HEK293T (cell line): Measurements from ENCODE around the gene VAV2.

Experiments used
- CTCF ChIA-PET: fragments of 350-600 bp; formaldehyde crosslinking; extraction: SDS; loops from one replicate; lab custom pipeline; 2021; ENCODE audit warnings: antibody characterized with exemption, inconsistent platforms; lab: Yijun Ruan, JAX
- POLR2A ChIA-PET: fragments of 350-600 bp; formaldehyde crosslinking; extraction: SDS; loops from one replicate; lab custom pipeline; 2020; ENCODE audit warnings: antibody characterized with exemption, inconsistent platforms; lab: Yijun Ruan, JAX
- DNase-seq: peaks from one replicate; pipeline ENCODE4 v3.0.0; 2012; ENCODE audit warnings: mixed read lengths; ENCODE audit errors: extremely low spot score
- ARNT ChIP-seq: fragments of 450-650 bp; IDR thresholded peaks from 2 replicates; pipeline ENCODE4 v1.6.1; 2017; ENCODE audit warnings: mild to moderate bottlenecking
- BHLHE40 ChIP-seq: fragments of 450-650 bp; IDR thresholded peaks from 2 replicates; pipeline ENCODE4 v1.6.1; 2016; ENCODE audit warnings: mild to moderate bottlenecking, moderate library complexity, borderline replicate concordance
- CTBP1 ChIP-seq: fragments of 450-650 bp; IDR thresholded peaks from 2 replicates; pipeline ENCODE4 v1.6.1; 2016; ENCODE audit warnings: borderline replicate concordance
- ELF4 ChIP-seq: fragments of 450-650 bp; IDR thresholded peaks from 2 replicates; pipeline ENCODE4 v1.6.1; 2017; ENCODE audit warnings: antibody characterized with exemption
- FOXA1 ChIP-seq: fragments of 450-650 bp; IDR thresholded peaks from 2 replicates; pipeline ENCODE4 v1.6.1; 2016; ENCODE audit warnings: mild to moderate bottlenecking
- FOXK2 ChIP-seq: fragments of 450-650 bp; IDR thresholded peaks from 2 replicates; pipeline ENCODE4 v1.6.1; 2016; ENCODE audit warnings: mild to moderate bottlenecking
- FOXM1 ChIP-seq: fragments of 450-650 bp; IDR thresholded peaks from 2 replicates; pipeline ENCODE4 v1.6.1; 2017; ENCODE audit warnings: mild to moderate bottlenecking, borderline replicate concordance
- HDGF ChIP-seq: fragments of 450-650 bp; IDR thresholded peaks from 2 replicates; pipeline ENCODE4 v1.6.1; 2017; ENCODE audit warnings: antibody characterized with exemption, borderline replicate concordance
- L3MBTL2 ChIP-seq: fragments of 450-650 bp; conservative IDR thresholded peaks from 2 replicates; pipeline ENCODE4 v1.6.1; 2016; ENCODE audit warnings: mild to moderate bottlenecking
- LEF1 ChIP-seq: fragments of 450-650 bp; IDR thresholded peaks from 2 replicates; pipeline ENCODE4 v1.6.1; 2017; ENCODE audit warnings: mild to moderate bottlenecking, borderline replicate concordance
- NFRKB ChIP-seq: fragments of 450-650 bp; IDR thresholded peaks from 2 replicates; pipeline ENCODE4 v1.6.1; 2016; ENCODE audit warnings: mild to moderate bottlenecking, moderate library complexity
- SP1 ChIP-seq: fragments of 450-650 bp; IDR thresholded peaks from 2 replicates; pipeline ENCODE4 v1.6.1; 2017
- SUZ12 ChIP-seq: fragments of 450-650 bp; IDR thresholded peaks from 2 replicates; pipeline ENCODE4 v1.6.1; 2016; ENCODE audit warnings: mild to moderate bottlenecking
- TARDBP ChIP-seq: fragments of 450-650 bp; IDR thresholded peaks from 2 replicates; pipeline ENCODE4 v1.6.1; 2016
- ZNF384 ChIP-seq: fragments of 450-650 bp; IDR thresholded peaks from 2 replicates; pipeline ENCODE4 v1.6.1; 2016
- TF ChIP-seq, protein P1 (sequence below): fragments of 450-650 bp; IDR thresholded peaks from 2 replicates; pipeline ENCODE4 v1.6.1; 2016

VAV2 gene

GRCh38 chr9:133763272-133764183 is 228.6 kb downstream of the VAV2 start:
- POLR2A ChIA-PET, result no interaction called here
- CTCF ChIA-PET, result no interaction called here
- TF ChIP-seq CTBP1 (no peak), L3MBTL2 (no peak), LEF1 (no peak), FOXK2 (no peak)
- no peak for DNase-seq

DNA sequence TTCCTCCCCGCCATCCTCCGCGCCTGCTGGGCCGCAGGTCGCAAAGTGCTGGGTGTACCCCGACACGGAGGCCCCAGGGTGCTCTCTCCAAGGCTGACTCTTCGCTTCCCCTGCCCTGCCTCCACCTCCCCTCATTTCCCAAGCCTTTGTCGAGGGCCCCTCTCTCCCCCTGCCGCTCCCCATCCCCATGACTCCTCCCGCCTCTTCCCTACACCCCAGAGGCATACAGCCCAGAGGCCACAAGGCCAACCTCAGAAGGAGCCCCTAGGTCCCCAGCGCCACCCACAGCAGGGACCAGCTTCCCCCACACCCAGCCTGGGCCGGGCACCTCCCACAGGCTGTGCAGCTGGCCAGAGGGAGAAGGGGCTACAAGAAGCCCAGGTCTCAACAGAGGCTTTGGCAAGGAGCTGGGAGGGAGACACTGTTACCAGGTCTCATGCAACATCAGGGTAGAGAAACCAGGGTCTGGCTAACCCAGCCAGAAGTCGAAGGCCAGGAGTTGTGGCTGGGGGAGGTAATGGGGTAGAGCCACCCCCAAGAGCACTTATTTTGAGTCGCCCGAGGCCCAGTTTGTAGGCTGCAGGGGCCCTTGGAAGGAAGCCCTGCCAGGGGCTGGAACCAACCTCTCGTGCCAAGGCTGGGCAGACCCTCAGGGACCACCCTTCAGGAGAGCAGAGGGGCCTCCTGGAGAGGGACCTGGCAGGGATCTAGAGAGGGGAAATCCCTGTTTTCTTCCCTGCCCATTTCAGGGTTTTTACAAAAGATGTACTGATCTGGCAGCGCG is 229.4 kb downstream of the VAV2 start:
- no peak for DNase-seq
- ChIA-PET POLR2A (no interaction called here), CTCF (no interaction called here)
- TF ChIP-seq L3MBTL2 (no peak), FOXK2 (no peak), SP1 (no peak), NFRKB (no peak), CTBP1 (no peak), LEF1 (no peak), HDGF (no peak), FOXA1 (no peak), SUZ12 (no peak), ELF4 (no peak), BHLHE40 (no peak), ARNT (no peak), ZNF384 (no peak), TARDBP (no peak)
- TF ChIP-seq, protein P1, sequence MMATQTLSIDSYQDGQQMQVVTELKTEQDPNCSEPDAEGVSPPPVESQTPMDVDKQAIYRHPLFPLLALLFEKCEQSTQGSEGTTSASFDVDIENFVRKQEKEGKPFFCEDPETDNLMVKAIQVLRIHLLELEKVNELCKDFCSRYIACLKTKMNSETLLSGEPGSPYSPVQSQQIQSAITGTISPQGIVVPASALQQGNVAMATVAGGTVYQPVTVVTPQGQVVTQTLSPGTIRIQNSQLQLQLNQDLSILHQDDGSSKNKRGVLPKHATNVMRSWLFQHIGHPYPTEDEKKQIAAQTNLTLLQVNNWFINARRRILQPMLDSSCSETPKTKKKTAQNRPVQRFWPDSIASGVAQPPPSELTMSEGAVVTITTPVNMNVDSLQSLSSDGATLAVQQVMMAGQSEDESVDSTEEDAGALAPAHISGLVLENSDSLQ, result no peak

DNA sequence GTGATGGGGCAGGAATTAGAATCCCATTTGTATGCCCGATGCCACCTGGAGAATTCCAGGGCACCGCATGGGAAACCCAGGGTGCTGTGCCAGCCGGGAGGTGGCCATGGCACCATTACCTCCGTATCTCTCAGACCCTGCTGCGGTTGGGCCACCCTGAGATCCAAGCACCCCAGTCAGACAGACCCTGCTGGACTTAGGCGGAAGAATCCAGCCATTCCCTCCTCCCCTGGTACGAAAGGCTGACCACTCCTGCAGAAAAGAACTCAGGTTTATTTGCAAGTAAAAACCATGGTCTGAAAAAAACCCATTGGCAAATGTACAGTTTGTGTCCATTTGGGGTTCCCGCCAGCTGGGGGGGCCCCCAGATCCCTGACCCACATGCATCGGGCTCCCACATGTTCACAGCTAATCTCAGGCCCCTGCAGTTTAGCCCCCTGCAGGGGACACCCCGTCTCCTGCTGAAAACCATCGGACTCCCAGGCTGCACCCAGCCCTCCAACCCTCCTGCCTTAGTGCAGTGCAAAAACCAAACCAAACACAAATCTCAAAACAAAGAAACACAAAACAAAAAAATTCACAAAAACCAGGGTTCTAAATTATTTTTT is 230.4 kb downstream of the VAV2 start:
- ChIA-PET POLR2A (no interaction called here), CTCF (no interaction called here)
- TF ChIP-seq TARDBP (no peak), BHLHE40 (no peak)
- no peak for DNase-seq

GRCh38 chr9:133760713-133761290 is 231.3 kb downstream of the VAV2 start:
- ChIA-PET CTCF (interaction anchor here (1.1 kb wide), 1 partner anchor 8 kb away, joined by 3 read pairs; no protein-coding TSS in a partner anchor), POLR2A (no interaction called here)
- TF ChIP-seq LEF1 (no peak), FOXK2 (no peak), ZNF384 (no peak)
- DNase-seq, result no peak

DNA sequence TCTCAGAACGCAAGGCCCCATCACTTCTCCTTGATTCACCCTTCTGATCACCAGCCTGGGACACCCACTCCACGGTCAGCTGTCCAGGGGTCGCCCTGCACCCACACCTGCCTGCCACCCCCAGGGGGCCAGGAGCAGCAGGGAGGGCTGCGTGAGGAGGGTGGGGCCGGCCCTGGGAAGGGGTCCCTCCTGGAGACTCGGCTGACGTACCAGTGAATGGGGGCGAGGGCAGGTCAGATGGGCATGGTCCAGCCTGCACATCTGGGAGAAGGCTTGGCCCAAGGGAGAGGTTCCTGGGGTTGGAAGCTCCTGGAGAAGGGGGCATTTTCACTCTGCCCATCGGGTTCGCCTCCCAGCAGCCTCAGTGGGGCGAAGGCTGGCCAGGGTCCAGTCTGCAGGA is 232.2 kb downstream of the VAV2 start:
- ChIA-PET CTCF (interaction anchor here (1.1 kb wide), 2 partner anchors 9 to 17 kb away, joined by 3 read pairs; no protein-coding TSS in a partner anchor), POLR2A (no interaction called here)
- no peak for TF ChIP-seq FOXA1
- DNase-seq, result no peak

GRCh38 chr9:133759146-133759900 is 232.8 kb downstream of the VAV2 start:
- DNase-seq, result peak; percentile 57
- CTCF ChIA-PET, result interaction anchor here (1.1 kb wide), 2 partner anchors 10 to 16 kb away, joined by 3 read pairs; no protein-coding TSS in a partner anchor
- no peak for TF ChIP-seq HDGF
- TF ChIP-seq L3MBTL2, result peak; percentile 48; the same call in 1 of the 2 replicates
- POLR2A ChIA-PET, result no interaction called here

DNA sequence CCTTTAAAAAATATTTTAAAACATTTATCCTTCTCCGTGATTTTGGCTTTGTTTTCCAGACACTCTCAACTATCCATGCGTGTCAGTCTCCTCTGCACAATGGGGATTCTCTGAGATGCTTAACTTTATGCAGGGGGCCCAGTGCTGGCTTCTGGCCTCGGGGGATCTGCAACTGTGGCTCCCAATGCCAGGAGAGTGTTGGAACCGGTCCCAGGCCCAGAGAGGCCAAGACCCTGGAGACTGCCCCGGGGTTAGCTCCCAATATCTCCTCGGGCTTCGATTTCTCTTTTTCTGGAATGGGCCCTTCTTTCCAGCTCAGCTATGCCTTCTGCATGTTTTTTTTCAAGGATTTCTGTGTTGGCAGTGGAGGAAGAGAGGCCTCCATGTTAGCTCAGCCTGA is 233.9 kb downstream of the VAV2 start:
- no peak for DNase-seq
- ChIA-PET POLR2A (interaction anchor here (0.6 kb wide), 1 partner anchor 813 kb away, joined by 3 read pairs; no protein-coding TSS in a partner anchor), CTCF (interaction anchor here (0.8 kb wide), 1 partner anchor 15 kb away, joined by 3 read pairs; no protein-coding TSS in a partner anchor)
- TF ChIP-seq ELF4, result no peak
- no peak for TF ChIP-seq FOXM1
- TF ChIP-seq ZNF384, result no peak
- TF ChIP-seq LEF1, result no peak
- TF ChIP-seq ARNT, result no peak
- no peak for TF ChIP-seq SP1
- no peak for TF ChIP-seq CTBP1
- TF ChIP-seq TARDBP, result no peak
